GM12864 (cell line): ENCODE data around the gene OR52B4.
A peak's percentile ranks its signal among the peaks of the same experiment; 100 is the strongest.
"Not testable (repeated sequence)": the region's sequence is repeated elsewhere in the genome, so short reads cannot be mapped to it uniquely, and the experiment has no call there.

Experiments
- DNase-seq: peaks from one replicate; pipeline ENCODE4 v3.0.0-alpha.2; 2011; ENCODE audit warnings: low read depth
- H3K4me3 ChIP-seq: 2 replicates; pipeline ENCODE4 v1.5.1; 2011; ENCODE audit warnings: mild to moderate bottlenecking, low read depth, low read length, control low read depth
- TF ChIP-seq, protein P1 (sequence below): IDR thresholded peaks from 2 replicates; pipeline ENCODE4 v1.5.1; 2011; ENCODE audit warnings: low read depth, mild to moderate bottlenecking, moderate library complexity, low read length, control low read depth, inconsistent platforms; ENCODE audit errors: missing control alignments

The OR52B4 gene

DNA sequence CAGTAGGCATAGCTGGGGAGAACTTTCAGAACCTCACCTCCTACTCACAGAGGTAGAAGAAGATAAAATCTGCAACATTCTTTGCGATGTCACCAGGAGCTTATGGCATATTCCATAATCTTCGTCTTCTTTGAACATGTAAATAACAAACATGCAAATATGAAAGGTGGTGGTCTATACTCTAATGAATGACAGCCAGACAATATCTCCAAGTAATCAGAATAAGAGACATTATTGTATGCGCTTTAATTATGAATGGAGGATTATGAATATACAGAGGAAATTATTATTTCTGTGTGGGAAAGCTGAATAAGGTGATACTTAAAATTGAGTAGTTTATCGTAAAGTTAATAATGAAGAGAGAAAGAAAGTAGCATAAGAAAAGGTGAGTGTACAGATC is at the start of gene OR52B4:
OR52B4 (minus strand) TSS at position 101 of the 400 bp plus-strand sequence; CDS start at position 10, 91 bp downstream.
- DNase-seq, result no peak
- TF ChIP-seq, protein P1, sequence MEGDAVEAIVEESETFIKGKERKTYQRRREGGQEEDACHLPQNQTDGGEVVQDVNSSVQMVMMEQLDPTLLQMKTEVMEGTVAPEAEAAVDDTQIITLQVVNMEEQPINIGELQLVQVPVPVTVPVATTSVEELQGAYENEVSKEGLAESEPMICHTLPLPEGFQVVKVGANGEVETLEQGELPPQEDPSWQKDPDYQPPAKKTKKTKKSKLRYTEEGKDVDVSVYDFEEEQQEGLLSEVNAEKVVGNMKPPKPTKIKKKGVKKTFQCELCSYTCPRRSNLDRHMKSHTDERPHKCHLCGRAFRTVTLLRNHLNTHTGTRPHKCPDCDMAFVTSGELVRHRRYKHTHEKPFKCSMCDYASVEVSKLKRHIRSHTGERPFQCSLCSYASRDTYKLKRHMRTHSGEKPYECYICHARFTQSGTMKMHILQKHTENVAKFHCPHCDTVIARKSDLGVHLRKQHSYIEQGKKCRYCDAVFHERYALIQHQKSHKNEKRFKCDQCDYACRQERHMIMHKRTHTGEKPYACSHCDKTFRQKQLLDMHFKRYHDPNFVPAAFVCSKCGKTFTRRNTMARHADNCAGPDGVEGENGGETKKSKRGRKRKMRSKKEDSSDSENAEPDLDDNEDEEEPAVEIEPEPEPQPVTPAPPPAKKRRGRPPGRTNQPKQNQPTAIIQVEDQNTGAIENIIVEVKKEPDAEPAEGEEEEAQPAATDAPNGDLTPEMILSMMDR, result no peak
- H3K4me3 ChIP-seq, result no peak within 1 kb of the TSS

DNA sequence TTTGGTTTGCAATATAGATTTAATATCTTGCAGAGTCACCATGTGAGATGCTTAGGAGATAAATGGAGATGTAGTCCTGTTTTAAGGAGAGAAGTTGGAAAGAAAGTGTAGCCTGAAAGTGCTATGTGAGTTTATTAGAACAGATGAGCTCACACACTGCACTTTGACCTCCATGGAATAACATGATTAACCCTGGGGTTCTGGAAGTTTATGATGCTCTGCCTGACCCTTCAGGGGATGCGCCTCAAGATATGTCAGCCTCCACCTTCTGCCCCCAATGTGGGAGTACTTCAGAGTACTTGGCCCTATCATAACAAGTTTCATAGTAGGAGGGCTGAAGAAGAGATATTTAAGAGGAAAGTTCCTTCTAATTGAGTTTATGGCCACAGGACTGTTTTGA is 48.6 kb upstream of the OR52B4 start:
- TF ChIP-seq, protein P1, result no peak
- H3K4me3 ChIP-seq, result no peak overlapping the region
- no peak for DNase-seq

DNA sequence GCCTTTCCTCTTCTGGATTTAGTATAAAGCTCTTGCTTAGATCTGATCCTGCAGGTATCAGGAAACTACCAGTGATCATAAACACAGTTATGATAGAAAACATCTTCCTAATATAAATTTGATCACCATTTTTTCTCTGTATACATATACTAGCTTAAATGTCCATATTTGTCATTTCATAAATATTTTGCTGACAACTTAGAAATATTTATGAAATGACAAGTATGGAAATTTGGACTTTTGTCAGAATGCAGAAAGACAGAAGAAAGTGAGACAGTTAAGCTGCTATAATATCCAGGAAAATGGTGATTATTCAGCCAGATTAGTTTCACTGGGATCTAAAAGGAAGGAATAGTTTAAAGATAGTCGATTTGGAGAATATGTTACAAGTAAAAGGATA is 48.1 kb upstream of the OR52B4 start:
- no peak for DNase-seq
- H3K4me3 ChIP-seq, result no peak overlapping the region
- TF ChIP-seq, protein P1, result no peak

DNA sequence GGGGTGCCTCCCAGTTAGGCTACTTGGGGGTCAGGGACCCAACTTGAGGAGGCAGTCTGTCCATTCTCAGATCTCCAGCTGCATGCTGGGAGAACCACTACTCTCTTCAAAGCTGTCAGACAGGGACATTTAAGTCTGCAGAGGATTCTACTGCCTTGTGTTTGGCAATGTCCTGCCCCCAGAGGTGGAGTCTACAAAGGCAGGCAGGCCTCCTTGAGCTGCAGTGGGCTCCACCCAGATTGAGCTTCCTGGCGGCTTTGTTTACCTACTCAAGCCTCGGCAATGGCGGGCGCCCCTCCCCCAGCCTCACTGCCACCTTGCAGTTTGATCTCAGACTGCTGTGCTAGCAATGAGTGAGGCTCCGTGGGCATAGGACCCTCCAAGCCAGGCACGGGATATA is 38.0 kb upstream of the OR52B4 start:
- DNase-seq, result not testable (repeated sequence)

DNA sequence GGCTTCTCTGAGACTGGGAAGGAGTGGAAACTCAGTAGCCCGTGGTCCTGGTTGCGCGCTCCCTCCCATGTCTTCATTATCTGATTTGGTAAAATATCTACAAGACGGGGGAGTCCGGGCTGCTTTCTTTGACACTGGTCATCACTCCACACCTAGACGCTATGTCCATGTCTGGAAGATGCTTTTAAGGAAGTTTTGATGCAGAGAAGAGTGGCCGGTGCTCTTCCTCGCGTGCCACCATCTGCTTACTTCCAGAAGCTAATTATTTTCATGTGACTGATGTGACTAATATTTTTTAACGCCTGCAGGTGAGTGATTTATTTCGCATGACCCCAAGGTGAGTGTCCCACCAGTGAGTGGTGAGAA is 25.7 kb upstream of the OR52B4 start:
- DNase-seq, result no peak
- peak overlapping the region; percentile 69 for H3K4me3 ChIP-seq
- TF ChIP-seq, protein P1, result no peak

More for the DNA sequence above, 38.0 kb upstream of the OR52B4 start:
- H3K4me3 ChIP-seq, result not testable (repeated sequence)

DNA sequence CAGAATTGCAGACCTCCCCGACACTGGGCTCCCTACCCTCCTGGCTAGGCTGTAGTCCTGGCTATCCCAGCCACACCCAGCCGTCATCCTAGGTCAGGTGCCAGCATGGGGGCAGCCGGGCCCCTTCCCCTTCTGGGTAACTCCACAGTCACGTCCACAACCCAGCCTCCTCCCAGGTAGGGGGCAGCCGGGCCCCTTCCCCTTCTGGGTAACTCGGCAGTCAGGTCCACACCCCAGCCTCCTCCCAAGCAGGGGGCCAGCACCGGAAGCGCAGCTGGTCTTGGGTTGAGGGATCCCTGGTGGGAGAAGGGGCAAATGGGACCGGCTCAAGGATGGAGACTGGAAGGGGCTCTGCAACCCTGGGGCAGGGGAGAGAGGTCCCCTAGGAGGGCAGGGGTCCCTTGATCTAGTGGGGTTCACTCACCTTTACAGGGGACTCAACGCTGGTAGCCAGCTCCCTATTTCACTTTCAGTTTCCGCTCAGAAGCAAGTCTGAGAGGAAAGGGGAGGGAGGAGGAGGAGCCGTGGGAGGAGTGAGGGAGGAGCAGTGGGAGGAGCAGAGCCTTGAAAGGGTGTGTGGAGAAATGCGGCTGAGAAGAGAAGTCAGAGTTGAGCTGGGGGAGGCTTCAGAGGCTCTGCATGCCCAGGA is 25.1 kb upstream of the OR52B4 start, which contains the start of gene TRIM21:
TRIM21 (minus strand) TSS at position 494 of the 649 bp plus-strand sequence. CDS start 3,293 bp downstream, outside the sequence.
- TF ChIP-seq, protein P1, result no peak
- peak within 1 kb of the TSS; percentile 69 for H3K4me3 ChIP-seq
- DNase-seq, result peak; percentile 71

DNA sequence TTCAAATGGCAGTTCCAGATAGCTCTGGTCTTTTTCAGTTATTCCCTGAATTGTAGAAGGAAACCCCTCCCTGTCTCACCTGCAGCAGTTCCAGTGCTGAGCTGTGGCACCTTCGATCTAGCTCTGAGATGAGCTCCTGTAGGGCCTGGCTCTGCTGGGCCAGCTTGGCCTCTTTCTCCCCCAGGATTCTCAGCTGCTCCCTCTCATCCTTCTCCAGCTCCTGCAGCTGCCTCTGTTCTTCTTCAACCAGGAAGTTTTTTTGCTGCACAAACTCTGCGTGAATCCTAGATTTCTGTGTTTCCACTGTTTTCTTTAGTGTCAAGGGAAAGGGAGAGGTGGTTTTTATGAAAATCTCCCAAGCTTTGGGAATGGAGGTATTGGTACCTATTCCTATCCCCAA is 20.0 kb upstream of the OR52B4 start:
- TF ChIP-seq, protein P1, result no peak
- no peak for DNase-seq
- no peak overlapping the region for H3K4me3 ChIP-seq
